GM23248 (cell line): ENCODE results near the gene MDGA2.

Experiments
- EZH2 ChIP-seq: fragments of 200-600 bp; sonication (generic); IDR thresholded peaks from 2 replicates; pipeline ENCODE4 v1.6.1; 2018; ENCODE audit warnings: antibody characterized with exemption, mild to moderate bottlenecking; ENCODE audit not compliant: insufficient read depth, poor library complexity, severe bottlenecking
- EZH2phosphoT487 ChIP-seq: fragments of 200-600 bp; sonication (generic); IDR thresholded peaks from 2 replicates; pipeline ENCODE4 v1.6.1; 2018; ENCODE audit warnings: antibody characterized with exemption, moderate library complexity, mild to moderate bottlenecking, low read depth; ENCODE audit not compliant: insufficient read depth

DNA sequence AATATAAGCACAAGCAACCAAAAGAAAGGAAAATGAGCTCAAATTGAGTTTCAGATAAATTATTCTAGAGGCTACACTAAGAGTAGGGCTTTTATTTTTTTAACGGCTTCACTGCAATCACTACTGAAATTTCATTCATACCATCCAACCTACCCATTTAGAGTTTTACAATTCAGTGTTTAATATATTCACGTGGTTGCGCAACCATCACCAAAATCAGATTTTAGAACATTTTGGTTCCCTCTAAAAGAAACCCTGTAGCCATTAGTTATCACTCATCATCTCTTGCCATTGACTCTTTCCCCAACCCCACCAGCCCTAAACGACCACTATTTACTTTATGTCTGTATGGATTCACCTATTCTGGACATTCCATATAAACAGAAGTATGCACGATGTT lies 401.5 kb downstream of the MDGA2 start:
- no peak for TF ChIP-seq EZH2
- no peak for TF ChIP-seq EZH2phosphoT487
